Osteocyte (in vitro differentiated cells): ENCODE measurements around the gene HOXC9. TPM values are rescaled to one million over a fixed set of nuclear protein-coding genes. Genes with fewer than 3 reads are reported as not detected.

Experiments used
- DNase-seq: peaks from one replicate; pipeline ENCODE4 v3.0.0; 2021; ENCODE audit warnings: mixed read lengths; ENCODE audit not compliant: unreplicated experiment; ENCODE audit errors: extremely low spot score
- H3K27ac Mint-ChIP-seq: one replicate; pipeline ENCODE4 v1.8.0; 2021; ENCODE audit warnings: mild to moderate bottlenecking, mixed read lengths; ENCODE audit not compliant: unreplicated experiment
- H3K27me3 Mint-ChIP-seq: one replicate; pipeline ENCODE4 v1.8.0; 2021; ENCODE audit warnings: mixed read lengths; ENCODE audit not compliant: unreplicated experiment
- H3K36me3 Mint-ChIP-seq: one replicate; pipeline ENCODE4 v1.8.0; 2021; ENCODE audit warnings: mixed read lengths; ENCODE audit not compliant: unreplicated experiment
- H3K4me1 Mint-ChIP-seq: one replicate; pipeline ENCODE4 v1.8.0; 2021; ENCODE audit warnings: mixed read lengths; ENCODE audit not compliant: unreplicated experiment
- H3K4me3 Mint-ChIP-seq: one replicate; pipeline ENCODE4 v1.8.0; 2021; ENCODE audit warnings: mild to moderate bottlenecking, moderate library complexity, mixed read lengths; ENCODE audit not compliant: unreplicated experiment
- H3K9me3 Mint-ChIP-seq: one replicate; pipeline ENCODE4 v1.8.0; 2021; ENCODE audit warnings: mixed read lengths; ENCODE audit not compliant: unreplicated experiment
- total RNA-seq: library from RNA; stranded (reverse); gene quantifications from 2 replicates; pipeline ENCODE4 v1.2.1, GENCODE V29; 2021
- TF ChIP-seq, protein P1 (sequence below): fragments of 200-600 bp; sonication (generic); IDR thresholded peaks from 2 replicates; pipeline ENCODE4 v1.5.0; 2021; ENCODE audit warnings: antibody characterized with exemption, mild to moderate bottlenecking, moderate library complexity

HOXC9 gene
- total RNA-seq, 1 donor from 2014 or later, result not detected

GRCh38 chr12:53994264-53995001, 5.5 kb upstream of the HOXC9 start:
- DNase-seq, result no peak
- Mint-ChIP-seq H3K27ac (no peak overlapping the region), H3K36me3 (peaks cover 2% of the 10 kb centered on the region), H3K4me1 (peaks cover 25% of the 10 kb centered on the region), H3K27me3 (peaks cover 96% of the 10 kb centered on the region), H3K9me3 (no peaks in the 10 kb centered on the region), H3K4me3 (peak overlapping the region; percentile 73)
- TF ChIP-seq, protein P1, sequence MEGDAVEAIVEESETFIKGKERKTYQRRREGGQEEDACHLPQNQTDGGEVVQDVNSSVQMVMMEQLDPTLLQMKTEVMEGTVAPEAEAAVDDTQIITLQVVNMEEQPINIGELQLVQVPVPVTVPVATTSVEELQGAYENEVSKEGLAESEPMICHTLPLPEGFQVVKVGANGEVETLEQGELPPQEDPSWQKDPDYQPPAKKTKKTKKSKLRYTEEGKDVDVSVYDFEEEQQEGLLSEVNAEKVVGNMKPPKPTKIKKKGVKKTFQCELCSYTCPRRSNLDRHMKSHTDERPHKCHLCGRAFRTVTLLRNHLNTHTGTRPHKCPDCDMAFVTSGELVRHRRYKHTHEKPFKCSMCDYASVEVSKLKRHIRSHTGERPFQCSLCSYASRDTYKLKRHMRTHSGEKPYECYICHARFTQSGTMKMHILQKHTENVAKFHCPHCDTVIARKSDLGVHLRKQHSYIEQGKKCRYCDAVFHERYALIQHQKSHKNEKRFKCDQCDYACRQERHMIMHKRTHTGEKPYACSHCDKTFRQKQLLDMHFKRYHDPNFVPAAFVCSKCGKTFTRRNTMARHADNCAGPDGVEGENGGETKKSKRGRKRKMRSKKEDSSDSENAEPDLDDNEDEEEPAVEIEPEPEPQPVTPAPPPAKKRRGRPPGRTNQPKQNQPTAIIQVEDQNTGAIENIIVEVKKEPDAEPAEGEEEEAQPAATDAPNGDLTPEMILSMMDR, result no peak

- DNase-seq, result no peak
- Mint-ChIP-seq H3K27me3 (peaks cover 96% of the 10 kb centered on the region), H3K36me3 (peaks cover 2% of the 10 kb centered on the region), H3K9me3 (no peaks in the 10 kb centered on the region), H3K27ac (no peak overlapping the region), H3K4me3 (peak overlapping the region; percentile 73), H3K4me1 (peaks cover 28% of the 10 kb centered on the region)
- TF ChIP-seq, protein P1, result no peak
Observed at GRCh38 chr12:53995002-53995377, 5.0 kb upstream of the HOXC9 start.

GRCh38 chr12:53995378-53996239, 4.4 kb upstream of the HOXC9 start:
- Mint-ChIP-seq H3K9me3 (no peaks in the 10 kb centered on the region), H3K4me3 (peak overlapping the region; percentile 73), H3K4me1 (peaks cover 31% of the 10 kb centered on the region), H3K36me3 (peaks cover 2% of the 10 kb centered on the region), H3K27me3 (peaks cover 96% of the 10 kb centered on the region), H3K27ac (peak overlapping the region; percentile 73)
- DNase-seq, result no peak
- TF ChIP-seq, protein P1, result no peak

DNA sequence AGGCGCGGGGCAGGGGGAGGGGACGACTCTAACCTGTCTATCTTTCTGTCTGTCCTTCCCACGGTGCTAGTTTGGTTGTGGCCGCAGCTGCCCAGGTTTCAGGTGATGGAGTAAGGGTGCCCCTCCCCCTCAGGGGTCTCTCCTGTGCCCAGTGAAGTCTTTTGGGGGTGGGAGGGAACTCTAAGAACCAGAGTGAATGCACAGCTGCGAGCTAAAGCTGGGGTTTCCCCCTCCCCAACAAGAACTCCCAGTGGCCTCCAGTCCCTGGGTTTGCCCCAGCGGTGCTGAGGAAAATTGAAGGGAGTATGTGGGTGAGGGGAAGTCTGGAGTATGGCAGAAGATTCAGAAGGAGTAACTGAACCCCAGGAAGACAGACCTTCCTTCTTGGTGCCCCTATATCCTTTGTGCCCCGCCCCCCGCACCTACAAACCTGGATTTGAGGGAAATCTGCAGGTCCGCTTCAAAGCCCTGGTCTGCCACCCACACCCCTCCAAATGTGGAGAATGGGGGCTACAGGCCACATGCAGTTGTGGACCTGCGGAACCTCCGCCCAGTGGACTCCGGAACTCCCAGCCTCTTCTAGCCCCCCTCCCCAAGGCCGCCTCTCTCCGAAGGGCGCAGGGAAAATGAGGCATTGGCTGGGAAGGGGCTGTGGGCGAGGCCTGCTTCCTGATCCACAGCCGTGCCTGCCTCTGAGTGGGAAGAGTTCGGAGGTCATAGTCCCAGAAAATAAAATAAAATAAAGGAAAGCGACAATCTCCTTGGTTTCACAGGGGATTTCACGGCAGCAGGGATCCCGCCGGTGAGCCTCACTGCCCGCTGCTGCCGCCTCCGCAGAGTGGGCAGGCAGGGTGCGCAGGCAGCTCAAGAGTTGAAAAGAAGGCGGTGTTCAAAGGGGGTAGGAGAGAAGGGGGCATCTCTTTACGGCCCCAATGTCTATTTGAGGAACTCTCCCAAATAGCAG, 3.4 kb upstream of the HOXC9 start:
- TF ChIP-seq, protein P1, result no peak
- Mint-ChIP-seq H3K27ac (no peak overlapping the region), H3K4me1 (peaks cover 31% of the 10 kb centered on the region), H3K36me3 (peaks cover 2% of the 10 kb centered on the region), H3K4me3 (peak overlapping the region; percentile 73), H3K9me3 (no peaks in the 10 kb centered on the region), H3K27me3 (peaks cover 96% of the 10 kb centered on the region)
- DNase-seq, result no peak
